ENCODE results near the gene RNF13. TPM values are rescaled to one million over a fixed set of nuclear protein-coding genes. Genes with fewer than 3 reads are reported as not detected.

Gene RNF13
- total RNA-seq = 30.9 and 51.4 TPM in 2 replicates

GRCh38 chr3:149812606-149813366 is at the start of gene RNF13:
Gene RNF13, plus strand, starts transcription at chr3:149813215. Its CDS starts 32,812 bp downstream, at chr3:149846027.

GRCh38 chr3:149792452-149793270 is 20.4 kb upstream of the RNF13 start, which contains the start of gene ANKUB1:
Gene ANKUB1, minus strand, starts transcription at chr3:149792554. Its CDS starts 188 bp downstream, at chr3:149792366.

GRCh38 chr3:149970716-149971402 is 157.8 kb downstream of the RNF13 start, which contains the start of gene PFN2:
Gene PFN2, minus strand, starts transcription at chr3:149970895. Its CDS starts 39 bp downstream, at chr3:149970856.

Other genes starting within 250 kb of the RNF13 start
- 20.7 and 21.0 TPM in 2 replicates for gene WWTR1, start 155.2 kb upstream of the RNF13 start, total RNA-seq
- 22.9 and 33.3 TPM in 2 replicates for gene COMMD2, start 60.7 kb upstream of the RNF13 start, total RNA-seq
- gene ANKUB1, start 20.7 kb upstream of the RNF13 start, total RNA-seq = 0.04 and 0.31 TPM in 2 replicates
- 113 and 150 TPM in 2 replicates for gene PFN2, start 157.7 kb downstream of the RNF13 start, total RNA-seq